Measurements from ENCODE around the gene RFPL3. TPM values are rescaled to one million over a fixed set of nuclear protein-coding genes. Genes with fewer than 3 reads are reported as not detected.

The RFPL3 gene
- total and polyA plus RNA-seq, 10 of the 15 experiments (the other 5 are each of a cell fraction or from before 2014, with no cell fraction given): not detected

Small RNA genes within 50 kb of the gene (small RNA-seq; reads per million reads assigned to genes)
- gene AL021937.2: not detected
- gene IGLVIVOR22-2: not detected
- gene RF02171: not detected
- gene RF02172: not detected

Other genes with a start within 250 kb of the RFPL3 start
- gene C22orf42, start 198.6 kb upstream of the RFPL3 start, total RNA-seq (2014; rRNA removed): not detected in 2 replicates
- not detected in 2 replicates for gene C22orf42, start 198.6 kb upstream of the RFPL3 start, total RNA-seq (2014; rRNA removed; fragmentation: Illumina TruSeq; extraction: Trizol)
- not detected in 2 replicates for gene C22orf42, start 198.6 kb upstream of the RFPL3 start, total RNA-seq (2021)
- not detected in 2 replicates for gene C22orf42, start 198.6 kb upstream of the RFPL3 start, polyA plus RNA-seq (2011; rRNA removed)
- not detected in 2 replicates for gene C22orf42, start 198.6 kb upstream of the RFPL3 start, polyA plus RNA-seq (2014; fragmentation: Illumina TruSeq; extraction: Trizol)
- gene C22orf42, start 198.6 kb upstream of the RFPL3 start, polyA plus RNA-seq (2014; fragmentation: Nextera tagmentation; extraction: Ambion mirVana): not detected
- not detected in 2 replicates for gene C22orf42, start 198.6 kb upstream of the RFPL3 start, polyA plus RNA-seq (2014; rRNA removed)
- not detected for gene C22orf42, start 198.6 kb upstream of the RFPL3 start, polyA plus RNA-seq (2016; fragmentation: Nextera tagmentation; extraction: Ambion mirVana)
- not detected in 2 replicates for gene RFPL2, start 152.8 kb upstream of the RFPL3 start, total RNA-seq (2014; rRNA removed)
- gene RFPL2, start 152.8 kb upstream of the RFPL3 start, total RNA-seq (2014; rRNA removed; fragmentation: Illumina TruSeq; extraction: Trizol): not detected in 2 replicates
- gene RFPL2, start 152.8 kb upstream of the RFPL3 start, total RNA-seq (2021): not detected in 2 replicates
- gene RFPL2, start 152.8 kb upstream of the RFPL3 start, polyA plus RNA-seq (2011; rRNA removed): not detected in 2 replicates
- gene RFPL2, start 152.8 kb upstream of the RFPL3 start, polyA plus RNA-seq (2014; fragmentation: Illumina TruSeq; extraction: Trizol): not detected in 2 replicates
- gene RFPL2, start 152.8 kb upstream of the RFPL3 start, polyA plus RNA-seq (2014; fragmentation: Nextera tagmentation; extraction: Ambion mirVana): not detected
- not detected in 2 replicates for gene RFPL2, start 152.8 kb upstream of the RFPL3 start, polyA plus RNA-seq (2014; rRNA removed)
- not detected for gene RFPL2, start 152.8 kb upstream of the RFPL3 start, polyA plus RNA-seq (2016; fragmentation: Nextera tagmentation; extraction: Ambion mirVana)
- not detected in 2 replicates for gene SLC5A4, start 102.5 kb upstream of the RFPL3 start, total RNA-seq (2014; rRNA removed)
- not detected in 2 replicates for gene SLC5A4, start 102.5 kb upstream of the RFPL3 start, total RNA-seq (2014; rRNA removed; fragmentation: Illumina TruSeq; extraction: Trizol)
- gene SLC5A4, start 102.5 kb upstream of the RFPL3 start, total RNA-seq (2021): not detected in 2 replicates
- gene SLC5A4, start 102.5 kb upstream of the RFPL3 start, polyA plus RNA-seq (2011; rRNA removed): not detected in 2 replicates
- not detected in 2 replicates for gene SLC5A4, start 102.5 kb upstream of the RFPL3 start, polyA plus RNA-seq (2014; fragmentation: Illumina TruSeq; extraction: Trizol)
- not detected for gene SLC5A4, start 102.5 kb upstream of the RFPL3 start, polyA plus RNA-seq (2014; fragmentation: Nextera tagmentation; extraction: Ambion mirVana)
- not detected in 2 replicates for gene SLC5A4, start 102.5 kb upstream of the RFPL3 start, polyA plus RNA-seq (2014; rRNA removed)
- gene SLC5A4, start 102.5 kb upstream of the RFPL3 start, polyA plus RNA-seq (2016; fragmentation: Nextera tagmentation; extraction: Ambion mirVana): not detected
- gene RTCB, start 54.4 kb downstream of the RFPL3 start, total RNA-seq (2014; rRNA removed): 88.4 and 98.7 TPM in 2 replicates
- gene RTCB, start 54.4 kb downstream of the RFPL3 start, total RNA-seq (2014; rRNA removed; fragmentation: Illumina TruSeq; extraction: Trizol): 102 and 104 TPM in 2 replicates
- 84.4 and 89.9 TPM in 2 replicates for gene RTCB, start 54.4 kb downstream of the RFPL3 start, total RNA-seq (2021)
- 192 and 197 TPM in 2 replicates for gene RTCB, start 54.4 kb downstream of the RFPL3 start, polyA plus RNA-seq (2011; rRNA removed)
- 102 and 116 TPM in 2 replicates for gene RTCB, start 54.4 kb downstream of the RFPL3 start, polyA plus RNA-seq (2014; fragmentation: Illumina TruSeq; extraction: Trizol)
- gene RTCB, start 54.4 kb downstream of the RFPL3 start, polyA plus RNA-seq (2014; fragmentation: Nextera tagmentation; extraction: Ambion mirVana): 100 to 1,000 TPM; 108 to 203 TPM
- 85.3 and 92.2 TPM in 2 replicates for gene RTCB, start 54.4 kb downstream of the RFPL3 start, polyA plus RNA-seq (2014; rRNA removed)
- 100 to 1,000 TPM; 142 to 145 TPM for gene RTCB, start 54.4 kb downstream of the RFPL3 start, polyA plus RNA-seq (2016; fragmentation: Nextera tagmentation; extraction: Ambion mirVana)
- gene BPIFC, start 106.6 kb downstream of the RFPL3 start, total RNA-seq (2014; rRNA removed): 0.11 TPM in 1 of 2 replicates, not detected in the other
- gene BPIFC, start 106.6 kb downstream of the RFPL3 start, total RNA-seq (2014; rRNA removed; fragmentation: Illumina TruSeq; extraction: Trizol): not detected in 2 replicates
- not detected in 2 replicates for gene BPIFC, start 106.6 kb downstream of the RFPL3 start, total RNA-seq (2021)
- gene BPIFC, start 106.6 kb downstream of the RFPL3 start, polyA plus RNA-seq (2011; rRNA removed): 0.04 TPM in 1 of 2 replicates, not detected in the other
- gene BPIFC, start 106.6 kb downstream of the RFPL3 start, polyA plus RNA-seq (2014; fragmentation: Illumina TruSeq; extraction: Trizol): not detected in 2 replicates
- under 1 TPM in 1 of 2 experiments, not detected in 1; 0.35 TPM for gene BPIFC, start 106.6 kb downstream of the RFPL3 start, polyA plus RNA-seq (2014; fragmentation: Nextera tagmentation; extraction: Ambion mirVana)
- gene BPIFC, start 106.6 kb downstream of the RFPL3 start, polyA plus RNA-seq (2014; rRNA removed): not detected in 2 replicates
- not detected for gene BPIFC, start 106.6 kb downstream of the RFPL3 start, polyA plus RNA-seq (2016; fragmentation: Nextera tagmentation; extraction: Ambion mirVana)
- 108 and 129 TPM in 2 replicates for gene FBXO7, start 116.9 kb downstream of the RFPL3 start, total RNA-seq (2014; rRNA removed)
- 105 and 112 TPM in 2 replicates for gene FBXO7, start 116.9 kb downstream of the RFPL3 start, total RNA-seq (2014; rRNA removed; fragmentation: Illumina TruSeq; extraction: Trizol)
- 86.3 and 90.5 TPM in 2 replicates for gene FBXO7, start 116.9 kb downstream of the RFPL3 start, total RNA-seq (2021)
- gene FBXO7, start 116.9 kb downstream of the RFPL3 start, polyA plus RNA-seq (2011; rRNA removed): 184 and 192 TPM in 2 replicates
- gene FBXO7, start 116.9 kb downstream of the RFPL3 start, polyA plus RNA-seq (2014; fragmentation: Illumina TruSeq; extraction: Trizol): 144 and 172 TPM in 2 replicates
- 10 to 100 TPM; 37.3 to 48.4 TPM for gene FBXO7, start 116.9 kb downstream of the RFPL3 start, polyA plus RNA-seq (2014; fragmentation: Nextera tagmentation; extraction: Ambion mirVana)
- 97.2 and 105 TPM in 2 replicates for gene FBXO7, start 116.9 kb downstream of the RFPL3 start, polyA plus RNA-seq (2014; rRNA removed)
- 100 to 1,000 TPM; 120 to 129 TPM for gene FBXO7, start 116.9 kb downstream of the RFPL3 start, polyA plus RNA-seq (2016; fragmentation: Nextera tagmentation; extraction: Ambion mirVana)

Measured in GM12878 (cell line).